ENCODE measurements around the gene SNX8. TPM values are rescaled to one million over a fixed set of nuclear protein-coding genes. Genes with fewer than 3 reads are reported as not detected.

Gene SNX8
- total RNA-seq, 1 experiment from 2014 or later = 31.2 TPM

GRCh38 chr7:2289111-2289586 is 25.1 kb downstream of the SNX8 start:
- no peaks in the 10 kb centered on the region for H3K27me3 Mint-ChIP-seq (ENCODE audit: insufficient read depth, unreplicated experiment)
- no peak for DNase-seq (ENCODE audit: unreplicated experiment)
- no peak for TF ChIP-seq CTCF (IDR thresholded peaks at IDR 0.05; ENCODE audit: unreplicated experiment)
- ChIA-PET CTCF (no interaction called here), POLR2A (interaction anchor here (1.1 kb wide), 1 partner anchor 11 kb away, joined by 3 read pairs; no protein-coding TSS in a partner anchor)
- BruUV-seq (replicated peaks) = no TSS peak
- intact Hi-C loops (cut with micrococcal nuclease) = no loop called here
- no peak overlapping the region for H3K27ac Mint-ChIP-seq (ENCODE audit: low read depth, unreplicated experiment)
- H3K36me3 Mint-ChIP-seq (ENCODE audit: insufficient read depth, unreplicated experiment) = no peaks in the 10 kb centered on the region
- H3K4me1 Mint-ChIP-seq (ENCODE audit: insufficient read depth, unreplicated experiment) = no peaks in the 10 kb centered on the region
- H3K4me3 Mint-ChIP-seq (ENCODE audit: unreplicated experiment) = no peak overlapping the region
- no peaks in the 10 kb centered on the region for H3K9me3 Mint-ChIP-seq (ENCODE audit: unreplicated experiment)

- no peak overlapping the region for H3K4me3 Mint-ChIP-seq (ENCODE audit: unreplicated experiment)
- no peaks in the 10 kb centered on the region for H3K27me3 Mint-ChIP-seq (ENCODE audit: insufficient read depth, unreplicated experiment)
- no peak overlapping the region for H3K27ac Mint-ChIP-seq (ENCODE audit: low read depth, unreplicated experiment)
- no peaks in the 10 kb centered on the region for H3K36me3 Mint-ChIP-seq (ENCODE audit: insufficient read depth, unreplicated experiment)
- DNase-seq (ENCODE audit: unreplicated experiment) = no peak
- no peak for TF ChIP-seq CTCF (IDR thresholded peaks at IDR 0.05; ENCODE audit: unreplicated experiment)
- H3K9me3 Mint-ChIP-seq (ENCODE audit: unreplicated experiment) = no peaks in the 10 kb centered on the region
- CTCF ChIA-PET = no interaction called here
- no peaks in the 10 kb centered on the region for H3K4me1 Mint-ChIP-seq (ENCODE audit: insufficient read depth, unreplicated experiment)
- intact Hi-C loops (cut with micrococcal nuclease) = no loop called here
- POLR2A ChIA-PET = interaction anchor here (1.1 kb wide), 1 partner anchor 12 kb away, joined by 3 read pairs; no protein-coding TSS in a partner anchor
- BruUV-seq (replicated peaks) = no TSS peak
Measured at GRCh38 chr7:2288503-2288902, 25.7 kb downstream of the SNX8 start.

GRCh38 chr7:2287745-2288144 is 26.5 kb downstream of the SNX8 start:
- H3K27me3 Mint-ChIP-seq (ENCODE audit: insufficient read depth, unreplicated experiment) = no peaks in the 10 kb centered on the region
- DNase-seq (ENCODE audit: unreplicated experiment) = no peak
- H3K4me3 Mint-ChIP-seq (ENCODE audit: unreplicated experiment) = no peak overlapping the region
- CTCF ChIA-PET = no interaction called here
- H3K27ac Mint-ChIP-seq (ENCODE audit: low read depth, unreplicated experiment) = no peak overlapping the region
- peaks cover under 1% of the 10 kb centered on the region for H3K36me3 Mint-ChIP-seq (ENCODE audit: insufficient read depth, unreplicated experiment)
- POLR2A ChIA-PET = no interaction called here
- no peaks in the 10 kb centered on the region for H3K9me3 Mint-ChIP-seq (ENCODE audit: unreplicated experiment)
- no peak for TF ChIP-seq CTCF (IDR thresholded peaks at IDR 0.05; ENCODE audit: unreplicated experiment)
- no peaks in the 10 kb centered on the region for H3K4me1 Mint-ChIP-seq (ENCODE audit: insufficient read depth, unreplicated experiment)
- intact Hi-C loops (cut with micrococcal nuclease) = no loop called here
- no TSS peak for BruUV-seq (replicated peaks)

GRCh38 chr7:2283074-2283473 is 31.2 kb downstream of the SNX8 start:
- ChIA-PET CTCF (no interaction called here), POLR2A (no interaction called here)
- no peak for TF ChIP-seq CTCF (IDR thresholded peaks at IDR 0.05; ENCODE audit: unreplicated experiment)
- H3K9me3 Mint-ChIP-seq (ENCODE audit: unreplicated experiment) = no peaks in the 10 kb centered on the region
- H3K27ac Mint-ChIP-seq (ENCODE audit: low read depth, unreplicated experiment) = no peak overlapping the region
- intact Hi-C loops (cut with micrococcal nuclease) = no loop called here
- no peak for DNase-seq (ENCODE audit: unreplicated experiment)
- H3K36me3 Mint-ChIP-seq (ENCODE audit: insufficient read depth, unreplicated experiment) = peaks cover 5% of the 10 kb centered on the region
- no peak overlapping the region for H3K4me3 Mint-ChIP-seq (ENCODE audit: unreplicated experiment)
- H3K4me1 Mint-ChIP-seq (ENCODE audit: insufficient read depth, unreplicated experiment) = no peaks in the 10 kb centered on the region
- BruUV-seq (replicated peaks) = no TSS peak
- no peaks in the 10 kb centered on the region for H3K27me3 Mint-ChIP-seq (ENCODE audit: insufficient read depth, unreplicated experiment)

All from MCF 10A (cell line).